GM21528 (cell line): ENCODE results near the gene KRTAP10-11.

ENCODE experiments used
- ATAC-seq: cut with Tn5 transposase; IDR thresholded peaks from one replicate; pipeline ENCODE4 v1.9.1; 2021; ENCODE audit warnings: mild to moderate bottlenecking, moderate library complexity; ENCODE audit not compliant: unreplicated experiment, low FRiP score

KRTAP10-11 gene

DNA sequence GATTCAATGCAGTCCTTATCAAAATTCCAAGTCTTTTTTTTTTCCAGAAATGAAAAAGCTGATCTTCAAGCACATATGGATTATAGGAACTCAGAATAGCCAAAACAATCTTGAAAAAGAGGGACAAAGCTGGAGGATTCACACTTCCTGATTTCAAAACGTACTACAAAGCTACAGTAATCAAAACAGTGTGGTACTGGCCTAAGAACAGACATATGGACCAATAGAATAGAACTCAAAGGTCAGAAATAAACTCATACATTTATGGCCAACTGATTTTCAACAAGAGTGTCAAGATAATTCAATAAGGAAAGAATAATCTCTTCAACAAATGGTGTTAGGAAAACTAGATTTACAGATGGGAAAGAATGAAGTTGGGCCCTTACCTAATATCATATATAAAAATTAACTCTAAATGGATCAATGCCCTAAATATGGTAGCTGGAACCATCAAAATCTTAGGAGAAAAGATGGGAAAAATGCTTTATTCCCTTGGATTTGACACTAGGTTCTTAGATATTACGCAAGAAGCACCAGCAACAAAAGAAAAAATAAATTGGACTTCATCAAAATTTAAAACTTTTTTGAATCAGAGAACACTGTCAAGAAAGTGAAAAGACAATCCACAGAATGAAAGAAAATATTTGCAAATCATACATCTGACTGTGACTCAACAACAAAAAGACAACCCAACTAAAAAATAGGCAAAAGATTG is 46.7 kb downstream of the KRTAP10-11 start:
- no peak for ATAC-seq

DNA sequence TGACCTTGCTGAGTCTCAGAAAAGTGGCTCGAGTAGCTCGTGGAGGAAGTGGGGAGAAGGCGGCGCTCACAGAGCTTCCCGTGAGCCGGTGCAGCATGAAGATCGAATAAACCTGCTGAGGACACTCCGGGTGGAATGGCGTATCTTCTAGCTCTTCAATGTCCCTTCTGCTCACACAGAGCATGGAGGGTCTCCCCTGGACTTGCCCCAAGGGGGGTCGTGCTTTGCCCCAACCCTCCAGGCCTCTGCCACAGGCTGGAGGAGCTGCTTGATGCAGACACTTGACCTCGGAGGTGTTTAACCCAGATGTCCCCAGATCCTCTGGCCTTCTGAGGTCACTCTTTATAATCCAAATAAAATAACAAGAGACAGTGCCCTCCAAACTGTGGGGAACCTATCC is 48.6 kb downstream of the KRTAP10-11 start:
- no peak for ATAC-seq

DNA sequence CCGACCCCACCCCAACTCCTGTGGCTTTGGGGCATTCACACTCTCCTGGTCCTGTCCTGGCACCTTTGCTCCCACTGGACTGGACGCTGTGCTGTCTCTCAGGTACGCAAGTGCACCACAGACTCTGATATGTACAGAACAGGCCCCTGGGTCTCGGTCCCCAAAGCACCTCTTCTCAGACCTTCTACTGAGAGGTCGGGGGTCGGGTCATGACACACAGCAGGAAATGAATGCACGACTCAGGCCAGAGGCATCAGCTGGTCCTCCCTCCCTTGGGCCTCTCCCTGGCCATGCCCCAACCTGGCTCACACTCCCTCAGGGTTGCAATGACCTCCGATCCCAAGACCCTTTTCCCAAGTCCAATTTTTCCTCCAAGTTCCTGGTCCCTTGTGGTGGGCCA is 49.0 kb downstream of the KRTAP10-11 start:
- no peak for ATAC-seq

DNA sequence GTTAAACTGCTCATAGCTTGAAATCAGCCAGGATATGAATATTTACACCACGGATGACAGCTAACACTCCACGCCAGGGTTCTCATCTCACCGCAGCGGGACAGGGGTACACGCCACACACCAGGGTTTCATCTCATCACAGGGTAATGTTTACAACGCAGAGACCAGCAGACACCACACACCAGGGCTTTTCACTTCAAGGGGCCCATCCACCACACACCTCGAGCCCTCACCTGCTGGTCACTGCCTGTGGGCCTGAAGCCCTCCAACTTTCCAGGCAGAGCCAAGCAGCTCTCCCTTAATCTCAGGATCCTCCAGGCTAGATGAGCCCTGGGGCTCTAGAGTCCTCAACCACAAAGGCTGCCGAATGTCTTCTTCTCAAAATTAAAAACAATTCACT is 49.4 kb downstream of the KRTAP10-11 start:
- ATAC-seq = no peak

DNA sequence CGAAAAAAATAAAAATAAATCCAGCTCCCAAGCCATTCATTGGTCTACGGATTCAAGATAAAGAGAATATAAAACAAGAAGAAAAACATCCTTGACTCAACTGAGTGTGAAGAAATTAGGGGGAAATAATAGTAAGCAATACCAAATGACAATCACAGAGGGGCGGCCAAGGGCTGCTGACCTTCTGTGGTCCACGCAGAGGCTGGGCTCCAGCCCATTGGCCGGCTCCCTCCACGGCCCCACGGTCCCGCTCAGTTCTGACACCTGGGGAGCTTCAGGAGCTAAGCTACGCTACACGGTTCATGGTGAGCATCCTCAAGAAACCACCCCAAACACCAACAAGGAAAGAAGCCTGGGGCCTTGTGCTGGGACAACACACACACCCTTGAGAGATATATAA is 50.4 kb downstream of the KRTAP10-11 start:
- no peak for ATAC-seq
